ENCODE measurements around the gene COX7A1. TPM values are rescaled to one million over a fixed set of nuclear protein-coding genes. Genes with fewer than 3 reads are reported as not detected.

The COX7A1 gene
- total RNA-seq, 1 donor from 2014 or later: 1.7 TPM

- H3K4me3 ChIP-seq (ENCODE audit: low read depth, low read length): no peak within 1 kb of the TSS
- TF ChIP-seq CTCF (conservative IDR thresholded peaks at IDR 0.05; ENCODE audit: low read depth, low read length): no peak
- DNase-seq (ENCODE audit: low read depth): no peak
Observed at GRCh38 chr19:36110487-36111199, 41.6 kb downstream of the COX7A1 start, which contains the start of gene OVOL3. Gene OVOL3, plus strand, starts transcription at chr19:36111143. Its CDS starts 60 bp downstream, at chr19:36111203.

GRCh38 chr19:36108684-36109083 lies 43.6 kb downstream of the COX7A1 start:
- DNase-seq (ENCODE audit: low read depth): no peak
- H3K4me3 ChIP-seq (ENCODE audit: low read depth, low read length): no peak overlapping the region
- TF ChIP-seq CTCF (conservative IDR thresholded peaks at IDR 0.05; ENCODE audit: low read depth, low read length): no peak

- DNase-seq (ENCODE audit: low read depth): no peak
- no peak for TF ChIP-seq CTCF (conservative IDR thresholded peaks at IDR 0.05; ENCODE audit: low read depth, low read length)
- H3K4me3 ChIP-seq (ENCODE audit: low read depth, low read length): no peak overlapping the region
Observed at GRCh38 chr19:36106991-36107390, 45.3 kb downstream of the COX7A1 start.

GRCh38 chr19:36106441-36106840 lies 45.8 kb downstream of the COX7A1 start:
- no peak for DNase-seq (ENCODE audit: low read depth)
- no peak overlapping the region for H3K4me3 ChIP-seq (ENCODE audit: low read depth, low read length)
- TF ChIP-seq CTCF (conservative IDR thresholded peaks at IDR 0.05; ENCODE audit: low read depth, low read length): no peak

- DNase-seq (ENCODE audit: low read depth): no peak
- TF ChIP-seq CTCF (conservative IDR thresholded peaks at IDR 0.05; ENCODE audit: low read depth, low read length): no peak
- no peak overlapping the region for H3K4me3 ChIP-seq (ENCODE audit: low read depth, low read length)
Observed at GRCh38 chr19:36103842-36104552, 48.2 kb downstream of the COX7A1 start.

GRCh38 chr19:36103040-36103626 lies 49.1 kb downstream of the COX7A1 start:
- no peak for DNase-seq (ENCODE audit: low read depth)
- no peak for TF ChIP-seq CTCF (conservative IDR thresholded peaks at IDR 0.05; ENCODE audit: low read depth, low read length)
- no peak overlapping the region for H3K4me3 ChIP-seq (ENCODE audit: low read depth, low read length)

Data from epithelial cell of proximal tubule (primary cell).